Esophagus squamous epithelium (tissue), 4 donors: ENCODE results near the gene AHI1.

Source experiments
- POLR2A ChIP-seq, 4 donors: fragments of 450-650 bp; IDR thresholded peaks; one replicate each; pipeline ENCODE4 v1.6.1; 2017; ENCODE audit warnings: antibody characterized with exemption in 4 of 4, mild to moderate bottlenecking in 4 of 4, moderate library complexity in 3 of 4
- TF ChIP-seq, protein P1 (sequence below), 6 experiments: fragments of 450-650 bp in 4 of 6; fragments of 200-600 bp in 2 of 6; sonication (generic) in 2 of 6; IDR thresholded peaks; one replicate each; pipeline ENCODE4 v1.5.1; 2016 to 2019; ENCODE audit warnings: antibody characterized with exemption in 6 of 6, mild to moderate bottlenecking in 4 of 6, moderate library complexity in 4 of 6

DNA sequence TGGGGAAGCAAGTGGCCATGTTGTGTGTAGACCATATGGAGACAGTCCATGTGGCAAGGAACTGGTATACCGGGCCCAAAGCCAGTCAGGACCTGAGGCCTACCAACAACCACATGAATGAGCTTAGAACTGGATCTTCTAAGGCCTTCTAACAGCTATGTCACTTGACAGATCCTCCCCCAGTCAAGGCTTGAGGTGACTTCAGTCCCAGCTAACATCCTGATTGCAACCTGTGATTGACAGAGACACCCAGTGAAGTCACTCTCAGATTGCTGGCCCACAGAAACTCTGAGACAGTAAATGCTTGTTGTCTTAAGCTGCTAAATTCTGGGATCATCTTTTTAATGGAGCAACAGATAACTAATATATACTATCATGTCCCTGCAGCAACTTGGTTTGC is 32.9 kb downstream of the AHI1 start:
- TF ChIP-seq POLR2A (IDR thresholded peaks at IDR 0.05), result no peak
- TF ChIP-seq, protein P1, sequence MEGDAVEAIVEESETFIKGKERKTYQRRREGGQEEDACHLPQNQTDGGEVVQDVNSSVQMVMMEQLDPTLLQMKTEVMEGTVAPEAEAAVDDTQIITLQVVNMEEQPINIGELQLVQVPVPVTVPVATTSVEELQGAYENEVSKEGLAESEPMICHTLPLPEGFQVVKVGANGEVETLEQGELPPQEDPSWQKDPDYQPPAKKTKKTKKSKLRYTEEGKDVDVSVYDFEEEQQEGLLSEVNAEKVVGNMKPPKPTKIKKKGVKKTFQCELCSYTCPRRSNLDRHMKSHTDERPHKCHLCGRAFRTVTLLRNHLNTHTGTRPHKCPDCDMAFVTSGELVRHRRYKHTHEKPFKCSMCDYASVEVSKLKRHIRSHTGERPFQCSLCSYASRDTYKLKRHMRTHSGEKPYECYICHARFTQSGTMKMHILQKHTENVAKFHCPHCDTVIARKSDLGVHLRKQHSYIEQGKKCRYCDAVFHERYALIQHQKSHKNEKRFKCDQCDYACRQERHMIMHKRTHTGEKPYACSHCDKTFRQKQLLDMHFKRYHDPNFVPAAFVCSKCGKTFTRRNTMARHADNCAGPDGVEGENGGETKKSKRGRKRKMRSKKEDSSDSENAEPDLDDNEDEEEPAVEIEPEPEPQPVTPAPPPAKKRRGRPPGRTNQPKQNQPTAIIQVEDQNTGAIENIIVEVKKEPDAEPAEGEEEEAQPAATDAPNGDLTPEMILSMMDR (IDR thresholded peaks at IDR 0.05), result no peak
